Left cardiac atrium (tissue), 4 donors: ENCODE data around the gene CADM1. TPM values are rescaled to one million over a fixed set of nuclear protein-coding genes. Genes with fewer than 3 reads are reported as not detected.

Experiments
- ATAC-seq, 2 donors: fragments of 200-7000 bp; cut with Tn5 transposase; one replicate each; pipeline ENCODE4 v1.9.1; 2020; ENCODE audit warnings: mild to moderate bottlenecking in 2 of 2, moderate library complexity in 2 of 2
- DNase-seq: peaks from one replicate; pipeline ENCODE4 v3.0.0-alpha.2; 2020
- intact Hi-C, 2 donors: fragments of 100-400 bp; cut with DNase I; formaldehyde crosslinking; loops; one replicate each; pipeline versions ENCODE4 v1.14.1 to v1.15.1; 2022 to 2023
- total RNA-seq, 2 donors: library from RNA; stranded (reverse); fragmentation: NEBNext Ultra II Directional; extraction: Animal tissue kit (Norgen Biotek cat#: 25700); gene quantifications; one replicate each; pipeline ENCODE4 v1.2.1, GENCODE V29; 2021
- donor health status: DM: no; HTN: yes; CAD: no.
- donor health status: DM: no; HTN: yes; CAD: no; lungs with severe emphysema.
- donor health status: DM: yes; HTN: yes; CAD: no.
- donor health status: Dilated cardiomyopathy.

The CADM1 gene
- total RNA-seq, 2 donors from 2014 or later: 25.0 to 34.3 TPM

GRCh38 chr11:115521825-115522224 is 17.6 kb upstream of the CADM1 start:
- ATAC-seq: no peak
- intact Hi-C loops: no loop called here
- DNase-seq: no peak

GRCh38 chr11:115518983-115519628 is 14.9 kb upstream of the CADM1 start:
- intact Hi-C loops: no loop called here

GRCh38 chr11:115515647-115516395 is 11.6 kb upstream of the CADM1 start:
- no peak for ATAC-seq
- DNase-seq: no peak
- intact Hi-C loops: no loop called here

More at GRCh38 chr11:115518983-115519628, 14.9 kb upstream of the CADM1 start:
- DNase-seq (no peak), ATAC-seq (no peak)

GRCh38 chr11:115506954-115507675 is 2.9 kb upstream of the CADM1 start:
- ATAC-seq: no peak
- intact Hi-C loops: loop anchor here (10.0 kb wide), 2 partner anchors 168 to 172 kb away; no protein-coding TSS in a partner anchor

GRCh38 chr11:115505175-115505574 is 960 bp upstream of the CADM1 start:
- ATAC-seq: no peak
- no peak for DNase-seq
- intact Hi-C loops: loop anchor here (10.0 kb wide), 2 partner anchors 170 kb away; no protein-coding TSS in a partner anchor

More at GRCh38 chr11:115506954-115507675, 2.9 kb upstream of the CADM1 start:
- no peak for DNase-seq

GRCh38 chr11:115503886-115504275 is 334 bp downstream of the CADM1 start:
- no peak for DNase-seq
- ATAC-seq: peak; percentile 4 to 5
- intact Hi-C loops: loop anchor here (5.0 to 10.0 kb wide), 3 partner anchors 167 to 171 kb away; no protein-coding TSS in a partner anchor

- intact Hi-C loops: loop anchor here (5.0 to 10.0 kb wide), 3 partner anchors 166 to 172 kb away; no protein-coding TSS in a partner anchor
- peak; percentile 63 to 67 for ATAC-seq
- DNase-seq: peak; percentile 69
These were observed 931 bp downstream of the CADM1 start for GRCh38 chr11:115503083-115503885.

GRCh38 chr11:115502636-115503082 is 1.6 kb downstream of the CADM1 start:
- no peak for DNase-seq
- peak in 1 of 2 donors; percentile 0 for ATAC-seq
- intact Hi-C loops: loop anchor here (5.0 to 10.0 kb wide), 3 partner anchors 165 to 172 kb away; no protein-coding TSS in a partner anchor

GRCh38 chr11:115501893-115502589 is 2.2 kb downstream of the CADM1 start:
- intact Hi-C loops: loop anchor here (5.0 to 10.0 kb wide), 3 partner anchors 165 to 173 kb away; no protein-coding TSS in a partner anchor
- no peak for ATAC-seq
- no peak for DNase-seq

- intact Hi-C loops: loop anchor here (5.0 to 10.0 kb wide), 3 partner anchors 164 to 173 kb away; no protein-coding TSS in a partner anchor
- DNase-seq: no peak
These were observed 2.7 kb downstream of the CADM1 start for GRCh38 chr11:115501502-115501892.

GRCh38 chr11:115500547-115501501 is 3.4 kb downstream of the CADM1 start:
- DNase-seq (no peak), ATAC-seq (no peak)

More at GRCh38 chr11:115501502-115501892, 2.7 kb downstream of the CADM1 start:
- ATAC-seq: no peak

GRCh38 chr11:115499891-115500290 is 4.3 kb downstream of the CADM1 start:
- DNase-seq: no peak
- no peak for ATAC-seq
- intact Hi-C loops: loop anchor here (5.0 to 10.0 kb wide), 3 partner anchors 163 to 175 kb away; no protein-coding TSS in a partner anchor

More at GRCh38 chr11:115500547-115501501, 3.4 kb downstream of the CADM1 start:
- intact Hi-C loops: loop anchor here (5.0 to 10.0 kb wide), 3 partner anchors 164 to 174 kb away; no protein-coding TSS in a partner anchor

- intact Hi-C loops: no loop called here
- ATAC-seq (no peak), DNase-seq (no peak)
These were observed 4.9 kb downstream of the CADM1 start for GRCh38 chr11:115499241-115499799.

GRCh38 chr11:115498354-115498753 is 5.9 kb downstream of the CADM1 start:
- ATAC-seq: no peak
- no peak for DNase-seq
- intact Hi-C loops: no loop called here

- no peak for ATAC-seq
- DNase-seq: no peak
- intact Hi-C loops: no loop called here
These were observed 6.9 kb downstream of the CADM1 start for GRCh38 chr11:115497303-115497702.

GRCh38 chr11:115496892-115497291 is 7.3 kb downstream of the CADM1 start:
- intact Hi-C loops: no loop called here
- no peak for DNase-seq
- ATAC-seq: no peak
